D721Med (cell line): ENCODE measurements around the gene MYO6.

Experiments
- DNase-seq: peaks from one replicate; pipeline ENCODE4 v3.0.0; 2011; ENCODE audit warnings: low spot score; ENCODE audit not compliant: insufficient read length
- FAIRE-seq: peaks from 2 replicates; lab custom pipeline; 2011; peaks lifted over from hg19 to GRCh38; lab: Jason Lieb, UNC
- TF ChIP-seq, protein P1 (sequence below): IDR thresholded peaks from 2 replicates; pipeline ENCODE4 v1.5.1; 2012; ENCODE audit warnings: mild to moderate bottlenecking, control low read depth; ENCODE audit not compliant: insufficient read depth; ENCODE audit errors: missing control alignments

Gene MYO6

GRCh38 chr6:75931011-75931680, 182.1 kb downstream of the MYO6 start:
- DNase-seq (no peak), FAIRE-seq (no peak)
- TF ChIP-seq, protein P1, sequence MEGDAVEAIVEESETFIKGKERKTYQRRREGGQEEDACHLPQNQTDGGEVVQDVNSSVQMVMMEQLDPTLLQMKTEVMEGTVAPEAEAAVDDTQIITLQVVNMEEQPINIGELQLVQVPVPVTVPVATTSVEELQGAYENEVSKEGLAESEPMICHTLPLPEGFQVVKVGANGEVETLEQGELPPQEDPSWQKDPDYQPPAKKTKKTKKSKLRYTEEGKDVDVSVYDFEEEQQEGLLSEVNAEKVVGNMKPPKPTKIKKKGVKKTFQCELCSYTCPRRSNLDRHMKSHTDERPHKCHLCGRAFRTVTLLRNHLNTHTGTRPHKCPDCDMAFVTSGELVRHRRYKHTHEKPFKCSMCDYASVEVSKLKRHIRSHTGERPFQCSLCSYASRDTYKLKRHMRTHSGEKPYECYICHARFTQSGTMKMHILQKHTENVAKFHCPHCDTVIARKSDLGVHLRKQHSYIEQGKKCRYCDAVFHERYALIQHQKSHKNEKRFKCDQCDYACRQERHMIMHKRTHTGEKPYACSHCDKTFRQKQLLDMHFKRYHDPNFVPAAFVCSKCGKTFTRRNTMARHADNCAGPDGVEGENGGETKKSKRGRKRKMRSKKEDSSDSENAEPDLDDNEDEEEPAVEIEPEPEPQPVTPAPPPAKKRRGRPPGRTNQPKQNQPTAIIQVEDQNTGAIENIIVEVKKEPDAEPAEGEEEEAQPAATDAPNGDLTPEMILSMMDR, result no peak

DNA sequence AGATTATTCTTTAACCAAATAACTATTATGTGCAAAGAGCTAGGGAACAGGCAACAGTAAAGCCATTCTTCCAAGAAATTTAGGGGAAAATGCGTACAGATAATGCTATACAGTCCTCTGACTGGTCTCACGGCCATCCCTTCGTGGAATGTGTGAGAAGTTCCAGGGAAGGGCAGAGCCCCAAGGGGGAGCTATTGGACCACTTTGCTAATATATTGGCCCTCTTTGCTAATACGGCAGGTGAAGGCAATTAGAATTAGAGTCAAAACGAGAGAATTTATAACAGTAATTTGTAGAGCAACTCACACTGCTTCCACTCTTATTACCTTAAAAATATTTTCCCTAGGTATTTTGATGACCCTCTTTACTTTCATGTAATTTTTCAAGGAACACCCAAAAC, 183.0 kb downstream of the MYO6 start:
- no peak for DNase-seq
- FAIRE-seq, result peak; percentile 74
- TF ChIP-seq, protein P1, result peak; percentile 71

DNA sequence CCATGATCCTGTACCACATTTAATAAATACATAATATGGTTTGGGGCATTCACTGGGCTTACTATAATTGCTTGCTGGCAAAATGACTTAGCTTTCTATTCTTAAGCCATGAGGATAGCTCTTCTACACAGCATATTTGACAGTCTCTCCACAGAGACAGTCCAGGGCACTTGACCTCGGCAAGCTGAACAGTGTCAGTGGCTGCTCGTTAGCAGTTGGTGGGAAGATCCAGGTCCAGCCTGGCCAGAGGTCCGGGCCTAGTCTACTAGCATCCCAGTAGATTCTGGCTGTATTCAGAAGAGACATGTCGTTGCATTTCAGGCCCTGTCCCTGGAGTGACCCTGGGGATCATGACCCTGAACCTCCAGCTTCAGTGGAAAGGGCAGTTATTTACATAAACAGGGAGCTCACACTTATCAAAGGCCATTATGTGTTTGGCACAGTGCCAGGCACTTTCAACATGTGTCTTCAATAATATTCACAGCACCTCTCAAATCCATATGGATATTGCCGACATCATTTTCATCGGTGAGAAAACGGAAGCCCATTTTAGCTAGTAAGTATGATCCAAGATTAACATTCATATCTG, 184.4 kb downstream of the MYO6 start:
- DNase-seq (no peak), FAIRE-seq (no peak)
- TF ChIP-seq, protein P1, result no peak

- FAIRE-seq, result no peak
- peak; percentile 48 for DNase-seq
- TF ChIP-seq, protein P1, result peak; percentile 90
These were observed 185.8 kb downstream of the MYO6 start for GRCh38 chr6:75934643-75935472.

GRCh38 chr6:75935473-75935793, 186.4 kb downstream of the MYO6 start:
- DNase-seq, result no peak
- no peak for FAIRE-seq
- TF ChIP-seq, protein P1, result no peak

GRCh38 chr6:75936682-75937081, 187.6 kb downstream of the MYO6 start:
- no peak for DNase-seq
- TF ChIP-seq, protein P1, result no peak
- FAIRE-seq, result no peak

DNA sequence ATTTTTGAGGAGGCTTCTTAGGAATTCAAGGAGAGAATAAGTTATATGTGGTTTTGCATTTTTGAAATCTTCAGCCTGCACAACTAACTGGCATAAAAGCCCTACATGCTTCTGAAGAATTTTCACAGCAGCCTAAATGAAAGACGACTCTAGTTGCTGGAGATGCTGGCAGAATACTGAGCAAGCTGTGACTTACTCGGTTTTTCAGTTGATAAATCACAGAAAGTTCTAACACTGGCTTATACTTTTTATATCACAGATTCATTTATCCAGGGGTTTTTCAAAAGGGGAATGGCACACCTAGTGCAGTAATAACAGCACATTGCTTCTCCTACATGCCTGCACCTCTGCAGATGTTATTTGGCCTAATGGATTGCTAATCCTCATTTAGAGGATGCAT, 188.8 kb downstream of the MYO6 start:
- DNase-seq (no peak), FAIRE-seq (no peak)
- TF ChIP-seq, protein P1, result no peak
